ENCODE measurements around the gene LIM2. TPM values are rescaled to one million over a fixed set of nuclear protein-coding genes. Genes with fewer than 3 reads are reported as not detected.
A peak's percentile ranks its signal among the peaks of the same experiment; 100 is the strongest.

Gene LIM2
- total and polyA plus RNA-seq, 2 experiments from 2014 or later, result not detected

GRCh38 chr19:51367255-51367564 lies 20.6 kb downstream of the LIM2 start:
- TF ChIP-seq CTCF (IDR thresholded peaks at IDR 0.05; ENCODE audit: low read depth, low read length), result no peak
- Histone ChIP-seq H3K36me3 (no peaks in the 10 kb centered on the region), H3K27me3 (no peaks in the 10 kb centered on the region), H3K4me3 (peak overlapping the region; percentile 55), H3K9me3 (ENCODE audit: low read depth) (no peaks in the 10 kb centered on the region), H3K4me1 (ENCODE audit: low read depth) (peaks cover 8% of the 10 kb centered on the region), H3K27ac (peak overlapping the region; percentile 90)
- DNase-seq (ENCODE audit: low read depth in 1 of 2, low spot score in 1 of 2), result no peak

GRCh38 chr19:51366389-51367254 lies 21.2 kb downstream of the LIM2 start:
- H3K27ac ChIP-seq, result peak overlapping the region; percentile 90
- no peaks in the 10 kb centered on the region for H3K27me3 ChIP-seq
- peak overlapping the region; percentile 57 for H3K4me3 ChIP-seq
- peak; percentile 99 for DNase-seq (ENCODE audit: low read depth in 1 of 2, low spot score in 1 of 2)
- peaks cover 8% of the 10 kb centered on the region for H3K4me1 ChIP-seq (ENCODE audit: low read depth)
- no peaks in the 10 kb centered on the region for H3K9me3 ChIP-seq (ENCODE audit: low read depth)
- no peak for TF ChIP-seq CTCF (IDR thresholded peaks at IDR 0.05; ENCODE audit: low read depth, low read length)
- H3K36me3 ChIP-seq, result no peaks in the 10 kb centered on the region

- no peak for TF ChIP-seq CTCF (IDR thresholded peaks at IDR 0.05; ENCODE audit: low read depth, low read length)
- H3K4me3 ChIP-seq, result peak within 1 kb of the TSS; percentile 57
- no peak for DNase-seq (ENCODE audit: low read depth in 1 of 2, low spot score in 1 of 2)
- no peaks in the 10 kb centered on the region for H3K36me3 ChIP-seq
- peak within 1 kb of the TSS; percentile 90 for H3K27ac ChIP-seq
- H3K4me1 ChIP-seq (ENCODE audit: low read depth), result peaks cover 8% of the 10 kb centered on the region
- H3K9me3 ChIP-seq (ENCODE audit: low read depth), result no peaks in the 10 kb centered on the region
- H3K27me3 ChIP-seq, result no peaks in the 10 kb centered on the region
Measured at GRCh38 chr19:51365965-51366388, 21.8 kb downstream of the LIM2 start, which contains the start of gene ETFB. Gene ETFB (minus strand): TSS chr19:51366388. CDS start chr19:51366326, 62 bp downstream.

GRCh38 chr19:51365211-51365964 lies 22.4 kb downstream of the LIM2 start:
- Histone ChIP-seq H3K27me3 (no peaks in the 10 kb centered on the region), H3K9me3 (ENCODE audit: low read depth) (no peaks in the 10 kb centered on the region), H3K27ac (peak overlapping the region; percentile 86), H3K4me1 (ENCODE audit: low read depth) (peaks cover 8% of the 10 kb centered on the region), H3K4me3 (peak overlapping the region; percentile 57), H3K36me3 (no peaks in the 10 kb centered on the region)
- DNase-seq (ENCODE audit: low read depth in 1 of 2, low spot score in 1 of 2), result peak; percentile 61 to 64
- TF ChIP-seq CTCF (IDR thresholded peaks at IDR 0.05; ENCODE audit: low read depth, low read length), result peak; percentile 16

- Histone ChIP-seq H3K4me1 (ENCODE audit: low read depth) (peaks cover 8% of the 10 kb centered on the region), H3K36me3 (no peaks in the 10 kb centered on the region), H3K4me3 (no peak overlapping the region), H3K27me3 (no peaks in the 10 kb centered on the region), H3K9me3 (ENCODE audit: low read depth) (no peaks in the 10 kb centered on the region), H3K27ac (no peak overlapping the region)
- no peak for DNase-seq (ENCODE audit: low read depth in 1 of 2, low spot score in 1 of 2)
- TF ChIP-seq CTCF (IDR thresholded peaks at IDR 0.05; ENCODE audit: low read depth, low read length), result no peak
Measured at GRCh38 chr19:51364200-51365106, 23.3 kb downstream of the LIM2 start.

Data from cardiac muscle cell (in vitro differentiated cells and primary cell).